PFSK-1 (cell line): ENCODE data around the gene CCDC171.

ENCODE experiments used
- FOXP2 ChIP-seq: optimal IDR thresholded peaks from 2 replicates; pipeline ENCODE3; 2011; ENCODE audit warnings: borderline replicate concordance, control low read depth, inconsistent platforms; ENCODE audit not compliant: insufficient read depth; ENCODE audit errors: extremely low read length, extremely low read depth
- POLR2AphosphoS5 ChIP-seq: IDR thresholded peaks from 2 replicates; pipeline ENCODE4 v1.6.1; 2012; ENCODE audit warnings: low read depth, mild to moderate bottlenecking, control low read depth, low read length, moderate library complexity
- SIN3A ChIP-seq: IDR thresholded peaks from 2 replicates; pipeline ENCODE4 v1.6.1; 2012; ENCODE audit warnings: mild to moderate bottlenecking, low read length, moderate library complexity, borderline replicate concordance; ENCODE audit not compliant: insufficient read depth
- TAF1 ChIP-seq: IDR thresholded peaks from 2 replicates; pipeline ENCODE4 v1.6.1; 2012; ENCODE audit warnings: low read length, control low read depth, borderline replicate concordance; ENCODE audit not compliant: insufficient read depth
- TF ChIP-seq, protein P1 (sequence below), 2 experiments: IDR thresholded peaks; 2 replicates each; pipeline versions ENCODE4 v1.6.1 to v1.8.0; 2011 to 2012; ENCODE audit warnings: low read depth in 2 of 2, low read length in 2 of 2, control low read depth in 1 of 2, inconsistent platforms in 1 of 2, mild to moderate bottlenecking in 1 of 2, moderate library complexity in 1 of 2; ENCODE audit not compliant: insufficient read depth in 1 of 2

CCDC171 gene

DNA sequence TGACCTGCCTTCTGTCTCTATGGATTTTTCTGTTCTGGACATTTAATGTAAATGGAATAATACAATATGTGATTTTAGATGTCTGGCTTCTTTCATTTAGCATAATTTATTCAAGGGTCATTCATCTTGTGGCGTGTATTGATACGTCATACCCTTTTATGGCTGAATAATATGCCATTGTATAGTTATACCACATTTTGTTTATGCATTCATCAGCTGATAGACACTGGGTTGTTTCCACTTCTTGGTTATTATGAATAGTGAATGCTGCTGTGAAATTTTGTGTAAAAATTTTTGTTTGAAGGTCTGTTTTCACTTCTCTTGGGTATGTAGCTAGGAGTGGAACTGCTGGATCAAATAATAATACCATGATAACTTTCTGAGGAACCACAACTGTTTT, 298.9 kb downstream of the CCDC171 start:
- TF ChIP-seq TAF1 (no peak), SIN3A (no peak), FOXP2 (no peak), POLR2AphosphoS5 (no peak)
- TF ChIP-seq, protein P1, sequence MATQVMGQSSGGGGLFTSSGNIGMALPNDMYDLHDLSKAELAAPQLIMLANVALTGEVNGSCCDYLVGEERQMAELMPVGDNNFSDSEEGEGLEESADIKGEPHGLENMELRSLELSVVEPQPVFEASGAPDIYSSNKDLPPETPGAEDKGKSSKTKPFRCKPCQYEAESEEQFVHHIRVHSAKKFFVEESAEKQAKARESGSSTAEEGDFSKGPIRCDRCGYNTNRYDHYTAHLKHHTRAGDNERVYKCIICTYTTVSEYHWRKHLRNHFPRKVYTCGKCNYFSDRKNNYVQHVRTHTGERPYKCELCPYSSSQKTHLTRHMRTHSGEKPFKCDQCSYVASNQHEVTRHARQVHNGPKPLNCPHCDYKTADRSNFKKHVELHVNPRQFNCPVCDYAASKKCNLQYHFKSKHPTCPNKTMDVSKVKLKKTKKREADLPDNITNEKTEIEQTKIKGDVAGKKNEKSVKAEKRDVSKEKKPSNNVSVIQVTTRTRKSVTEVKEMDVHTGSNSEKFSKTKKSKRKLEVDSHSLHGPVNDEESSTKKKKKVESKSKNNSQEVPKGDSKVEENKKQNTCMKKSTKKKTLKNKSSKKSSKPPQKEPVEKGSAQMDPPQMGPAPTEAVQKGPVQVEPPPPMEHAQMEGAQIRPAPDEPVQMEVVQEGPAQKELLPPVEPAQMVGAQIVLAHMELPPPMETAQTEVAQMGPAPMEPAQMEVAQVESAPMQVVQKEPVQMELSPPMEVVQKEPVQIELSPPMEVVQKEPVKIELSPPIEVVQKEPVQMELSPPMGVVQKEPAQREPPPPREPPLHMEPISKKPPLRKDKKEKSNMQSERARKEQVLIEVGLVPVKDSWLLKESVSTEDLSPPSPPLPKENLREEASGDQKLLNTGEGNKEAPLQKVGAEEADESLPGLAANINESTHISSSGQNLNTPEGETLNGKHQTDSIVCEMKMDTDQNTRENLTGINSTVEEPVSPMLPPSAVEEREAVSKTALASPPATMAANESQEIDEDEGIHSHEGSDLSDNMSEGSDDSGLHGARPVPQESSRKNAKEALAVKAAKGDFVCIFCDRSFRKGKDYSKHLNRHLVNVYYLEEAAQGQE (IDR thresholded peaks at IDR 0.05; ENCODE audit: insufficient read depth in 1 of 2, low read depth in 2 of 2, low read length in 2 of 2), result no peak

DNA sequence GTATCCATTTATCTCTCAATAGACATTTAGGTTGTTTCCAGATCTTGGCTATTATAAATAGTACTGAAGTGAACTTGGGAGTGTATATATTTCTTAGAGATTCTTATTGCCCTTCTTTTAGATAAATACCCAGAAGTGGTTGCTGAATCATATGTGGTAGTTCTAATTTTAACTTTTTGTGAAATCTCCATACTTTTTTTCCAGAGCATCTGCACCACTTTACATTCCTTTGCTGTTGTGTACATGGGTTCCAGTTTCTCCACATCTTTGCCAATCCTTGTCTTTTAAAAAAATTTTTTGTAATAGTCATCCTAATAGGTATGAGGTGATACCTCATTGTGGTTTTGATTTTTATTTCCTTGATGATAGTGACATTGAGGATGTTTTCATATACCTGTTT, 303.7 kb downstream of the CCDC171 start:
- no peak for TF ChIP-seq FOXP2
- TF ChIP-seq POLR2AphosphoS5, result no peak
- no peak for TF ChIP-seq SIN3A
- TF ChIP-seq, protein P1 (IDR thresholded peaks at IDR 0.05; ENCODE audit: insufficient read depth in 1 of 2, low read depth in 2 of 2, low read length in 2 of 2), result no peak
- no peak for TF ChIP-seq TAF1

DNA sequence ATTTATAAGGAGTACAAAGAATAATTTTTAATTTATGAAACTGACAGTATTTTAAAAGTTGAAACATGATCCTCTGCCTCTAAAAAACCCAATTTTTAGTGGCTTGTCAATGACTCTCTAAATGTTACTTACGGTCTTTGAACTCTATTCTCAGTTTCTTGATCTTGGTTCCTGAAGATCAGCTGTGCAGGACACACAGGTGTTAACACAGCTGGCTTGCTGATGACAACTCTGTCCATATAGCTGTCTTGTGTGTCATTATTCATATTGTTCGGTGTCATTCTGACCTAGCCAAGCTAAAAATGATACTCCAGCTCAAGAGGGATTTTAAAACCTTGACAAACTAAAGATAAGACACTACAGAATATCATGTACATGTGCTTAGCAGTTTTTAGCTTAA, 314.5 kb downstream of the CCDC171 start:
- TF ChIP-seq, protein P1 (IDR thresholded peaks at IDR 0.05; ENCODE audit: insufficient read depth in 1 of 2, low read depth in 2 of 2, low read length in 2 of 2), result no peak
- no peak for TF ChIP-seq TAF1
- no peak for TF ChIP-seq SIN3A
- TF ChIP-seq FOXP2, result no peak
- no peak for TF ChIP-seq POLR2AphosphoS5

DNA sequence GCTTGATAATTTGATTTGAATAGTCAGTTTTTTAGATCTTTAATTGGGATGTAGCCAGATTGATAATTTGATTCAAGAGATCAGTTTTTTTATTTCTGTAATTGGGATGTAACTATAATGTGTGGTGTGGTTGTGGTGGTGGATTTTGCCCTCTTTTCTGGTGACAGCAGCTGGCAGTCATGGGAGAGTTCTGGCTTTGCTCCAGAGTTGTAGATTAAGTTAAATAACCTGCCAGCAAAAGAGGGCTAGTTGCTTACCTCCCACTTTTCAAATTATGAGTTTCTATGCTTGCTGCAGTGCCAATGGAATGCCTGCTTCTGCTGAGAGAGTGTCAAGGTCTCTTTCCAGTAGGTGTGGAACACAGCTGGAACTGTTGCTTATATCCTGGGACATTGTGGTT, 315.1 kb downstream of the CCDC171 start:
- no peak for TF ChIP-seq SIN3A
- TF ChIP-seq, protein P1 (IDR thresholded peaks at IDR 0.05; ENCODE audit: insufficient read depth in 1 of 2, low read depth in 2 of 2, low read length in 2 of 2), result no peak
- TF ChIP-seq FOXP2, result no peak
- TF ChIP-seq POLR2AphosphoS5, result no peak
- TF ChIP-seq TAF1, result no peak
